H9 (cell line): ENCODE measurements around the gene WDR82. TPM values are rescaled to one million over a fixed set of nuclear protein-coding genes. Genes with fewer than 3 reads are reported as not detected.

ENCODE experiments used
- DNase-seq: peaks from one replicate; pipeline ENCODE4 v3.0.0-alpha.2; 2017
- H2AFZ ChIP-seq: one replicate; pipeline ENCODE4 v1.6.1; 2013; ENCODE audit warnings: mild to moderate bottlenecking, low read length, control low read depth, moderate library complexity
- H2AK5ac ChIP-seq: 2 replicates; pipeline ENCODE4 v1.6.1; 2013; ENCODE audit warnings: low read length, control low read depth, mixed read lengths; ENCODE audit not compliant: insufficient read length
- H2BK120ac ChIP-seq: one replicate; pipeline ENCODE4 v1.6.1; 2013; ENCODE audit warnings: low read depth, mild to moderate bottlenecking, low read length, control low read depth, inconsistent platforms; ENCODE audit not compliant: poor library complexity, severe bottlenecking
- H2BK12ac ChIP-seq: 2 replicates; pipeline ENCODE4 v1.6.1; 2013; ENCODE audit warnings: low read length, control low read depth, mixed read lengths, low read depth; ENCODE audit not compliant: insufficient read length
- H2BK15ac ChIP-seq: 2 replicates; pipeline ENCODE4 v1.6.1; 2013; ENCODE audit warnings: low read depth, low read length, control low read depth
- H2BK20ac ChIP-seq: one replicate; pipeline ENCODE4 v1.6.1; 2013; ENCODE audit warnings: low read depth, mild to moderate bottlenecking, low read length, control low read depth, inconsistent platforms; ENCODE audit not compliant: poor library complexity, severe bottlenecking
- H2BK5ac ChIP-seq: 2 replicates; pipeline ENCODE4 v1.6.1; 2013; ENCODE audit warnings: low read length, control low read depth, mixed read lengths; ENCODE audit not compliant: insufficient read length
- H3K14ac ChIP-seq: 2 replicates; pipeline ENCODE4 v1.6.1; 2013; ENCODE audit warnings: low read length, control low read depth; ENCODE audit not compliant: insufficient read depth
- H3K18ac ChIP-seq: 2 replicates; pipeline ENCODE4 v1.6.1; 2013; ENCODE audit warnings: low read depth, mild to moderate bottlenecking, mixed read lengths, low read length, control low read depth; ENCODE audit not compliant: insufficient read length
- H3K23ac ChIP-seq: 2 replicates; pipeline ENCODE4 v1.6.1; 2013; ENCODE audit warnings: low read length, control low read depth, mixed read lengths, low read depth; ENCODE audit not compliant: insufficient read length
- H3K23me2 ChIP-seq: 2 replicates; pipeline ENCODE4 v1.6.1; 2013; ENCODE audit warnings: low read depth, mild to moderate bottlenecking, mixed read lengths, low read length, control low read depth; ENCODE audit not compliant: insufficient read length, poor library complexity, severe bottlenecking
- H3K27ac ChIP-seq: 2 replicates; pipeline ENCODE4 v1.5.1; 2013; ENCODE audit warnings: low read length, control low read depth, mixed read lengths, low read depth; ENCODE audit not compliant: insufficient read length
- H3K27me3 ChIP-seq: 2 replicates; pipeline ENCODE4 v1.6.1; 2013; ENCODE audit warnings: low read length, control low read depth, inconsistent platforms; ENCODE audit not compliant: insufficient read depth
- H3K4ac ChIP-seq: 2 replicates; pipeline ENCODE4 v1.6.1; 2013; ENCODE audit warnings: low read depth, mild to moderate bottlenecking, control low read depth, inconsistent platforms, low read length, moderate library complexity
- H3K4me1 ChIP-seq: 2 replicates; pipeline ENCODE4 v1.6.1; 2013; ENCODE audit warnings: low read length, control low read depth, inconsistent platforms; ENCODE audit not compliant: insufficient read depth
- H3K4me2 ChIP-seq: 2 replicates; pipeline ENCODE4 v1.6.1; 2013; ENCODE audit warnings: low read length, control low read depth, mixed read lengths; ENCODE audit not compliant: insufficient read length, insufficient read depth
- H3K56ac ChIP-seq: 2 replicates; pipeline ENCODE4 v1.6.1; 2013; ENCODE audit warnings: low read depth, mild to moderate bottlenecking, mixed read lengths, low read length, control low read depth; ENCODE audit not compliant: insufficient read length
- H3K79me1 ChIP-seq: 2 replicates; pipeline ENCODE4 v1.6.1; 2013; ENCODE audit warnings: low read depth, mild to moderate bottlenecking, moderate library complexity, low read length, control low read depth, inconsistent platforms; ENCODE audit not compliant: insufficient read depth, poor library complexity, severe bottlenecking
- H3K79me2 ChIP-seq: 2 replicates; pipeline ENCODE4 v1.6.1; 2013; ENCODE audit warnings: low read length, control low read depth, inconsistent platforms; ENCODE audit not compliant: insufficient read depth
- H3K9ac ChIP-seq: 2 replicates; pipeline ENCODE4 v1.6.1; 2013; ENCODE audit warnings: low read length, control low read depth, mixed read lengths; ENCODE audit not compliant: insufficient read length; ENCODE audit errors: extremely low read depth
- H3K9me3 ChIP-seq: one replicate; pipeline ENCODE4 v1.6.1; 2013; ENCODE audit warnings: low read depth, low read length, inconsistent platforms; ENCODE audit not compliant: control insufficient read depth
- H3T11ph ChIP-seq: one replicate; pipeline ENCODE4 v1.6.1; 2013; ENCODE audit warnings: mild to moderate bottlenecking, low read length, control low read depth, inconsistent platforms
- H4K20me1 ChIP-seq: one replicate; pipeline ENCODE4 v1.6.1; 2013; ENCODE audit not compliant: control insufficient read depth, insufficient read length, insufficient read depth
- H4K5ac ChIP-seq: 2 replicates; pipeline ENCODE4 v1.6.1; 2013; ENCODE audit warnings: low read depth, mild to moderate bottlenecking, mixed read lengths, low read length, control low read depth; ENCODE audit not compliant: insufficient read length
- H4K8ac ChIP-seq: replicated peaks from 2 replicates; pipeline ENCODE4 v1.6.1; 2013; ENCODE audit warnings: low read length, control low read depth, mixed read lengths, low read depth; ENCODE audit not compliant: insufficient read length
- H4K91ac ChIP-seq: 2 replicates; pipeline ENCODE4 v1.6.1; 2013; ENCODE audit warnings: low read depth, mild to moderate bottlenecking, moderate library complexity, mixed read lengths, low read length, control low read depth; ENCODE audit not compliant: insufficient read length
- H3K27ac Mint-ChIP-seq, 3 experiments: 2 replicates in 2 of 3; 3 replicates in 1 of 3; pipeline ENCODE4 v1.8.0; 2020 to 2021; ENCODE audit warnings: mixed read lengths in 3 of 3, mild to moderate bottlenecking in 1 of 3, moderate library complexity in 1 of 3
- H3K27me3 Mint-ChIP-seq: 2 replicates; pipeline ENCODE4 v1.8.0; 2021; ENCODE audit warnings: low read depth, mild to moderate bottlenecking, moderate library complexity, mixed read lengths
- H3K36me3 Mint-ChIP-seq, 3 experiments: 2 replicates in 2 of 3; 3 replicates in 1 of 3; pipeline ENCODE4 v1.8.0; 2020 to 2021; ENCODE audit warnings: low read depth in 3 of 3, mixed read lengths in 3 of 3; ENCODE audit not compliant: insufficient read depth in 1 of 3
- H3K4me1 Mint-ChIP-seq, 2 experiments: 2 replicates each; pipeline ENCODE4 v1.8.0; 2020; ENCODE audit warnings: mixed read lengths in 2 of 2
- H3K4me3 Mint-ChIP-seq, 2 experiments: 2 replicates in 1 of 2; 3 replicates in 1 of 2; pipeline ENCODE4 v1.8.0; 2020 to 2021; ENCODE audit warnings: mild to moderate bottlenecking in 2 of 2, mixed read lengths in 2 of 2, moderate library complexity in 1 of 2
- H3K9me3 Mint-ChIP-seq, 2 experiments: 2 replicates in 1 of 2; 3 replicates in 1 of 2; pipeline ENCODE4 v1.8.0; 2020; ENCODE audit warnings: mild to moderate bottlenecking in 2 of 2, mixed read lengths in 2 of 2, moderate library complexity in 1 of 2
- WGBS: extraction: QIAGEN DNeasy Blood & Tissue Kit; methylation state at CpG from one replicate; pipeline ENCODE4 v1.1.7; 2013; ENCODE audit warnings: missing lambda C conversion rate, low lambda C conversion rate, mixed read lengths; ENCODE audit not compliant: insufficient read length; ENCODE audit errors: extremely low coverage; 5-methylcytosine and 5-hydroxymethylcytosine counted together
- total RNA-seq: library from RNA; stranded (reverse); gene quantifications from 2 replicates; pipeline ENCODE4 v1.2.1, GENCODE V29; 2021
- TF ChIP-seq, protein P1 (sequence below): fragments of 200-600 bp; sonication (generic); conservative IDR thresholded peaks from 3 replicates; pipeline ENCODE4 v1.8.0; 2021; ENCODE audit warnings: antibody characterized with exemption, mild to moderate bottlenecking

Gene WDR82
- total RNA-seq, 1 experiment from 2014 or later: 83.1 TPM

DNA sequence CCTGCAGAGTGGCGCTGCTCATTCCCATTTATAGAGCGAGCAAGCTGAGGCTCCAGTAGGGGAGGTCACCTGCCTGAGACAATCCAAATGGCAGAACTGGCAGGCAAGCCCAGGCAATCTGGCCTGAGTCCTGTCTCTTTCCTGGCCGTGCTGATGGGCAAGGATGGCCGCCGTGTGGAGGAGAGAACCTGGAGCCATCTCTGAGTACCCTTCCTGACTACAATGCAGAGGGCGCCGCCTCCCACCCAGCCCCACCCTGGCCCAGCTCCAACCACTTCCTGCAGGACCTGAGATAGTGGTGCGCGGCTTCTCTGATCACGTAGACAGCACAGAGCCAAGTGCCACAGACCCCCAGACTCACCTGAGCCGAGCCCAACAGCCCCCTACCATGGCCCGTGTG lies 60.0 kb downstream of the WDR82 start:
- no peak overlapping the region for H2AK5ac ChIP-seq
- no peaks in the 10 kb centered on the region; the same call in 1 of the 2 replicates for H3K27me3 Mint-ChIP-seq
- H3K23ac ChIP-seq: no peak overlapping the region
- H3K23me2 ChIP-seq: no peaks in the 10 kb centered on the region
- no peak overlapping the region for H3K9ac ChIP-seq
- no peak overlapping the region for H2BK20ac ChIP-seq
- H3K79me1 ChIP-seq: no peaks in the 10 kb centered on the region
- no peaks in the 10 kb centered on the region for H3K27me3 ChIP-seq
- no peaks in the 10 kb centered on the region for H3K9me3 ChIP-seq
- H2BK5ac ChIP-seq: no peak overlapping the region
- no peak overlapping the region for H3K4ac ChIP-seq
- H3K9me3 Mint-ChIP-seq: no peaks in the 10 kb centered on the region; a peak in 1 of 5 replicates
- H3K14ac ChIP-seq: no peak overlapping the region; the same call in 1 of the 2 replicates
- no peak overlapping the region for H2BK15ac ChIP-seq
- H3K4me2 ChIP-seq: no peak overlapping the region
- no peaks in the 10 kb centered on the region for H3K79me2 ChIP-seq
- DNase-seq: no peak
- WGBS: no CpG with 5 or more reads among the region's 12 CpGs
- no peak overlapping the region for H4K8ac ChIP-seq
- no peaks in the 10 kb centered on the region; the same call in 1 of the 2 replicates for H3K4me1 ChIP-seq
- H4K5ac ChIP-seq: no peak overlapping the region
- H4K91ac ChIP-seq: no peak overlapping the region
- no peak overlapping the region for H3K56ac ChIP-seq
- no peak overlapping the region for H3K4me3 Mint-ChIP-seq
- no peak overlapping the region for H3T11ph ChIP-seq
- H3K27ac Mint-ChIP-seq: no peak overlapping the region; a peak in 1 of 7 replicates
- peaks cover 4 to 9% of the 10 kb centered on the region in 2 experiments for H3K4me1 Mint-ChIP-seq
- TF ChIP-seq, protein P1, sequence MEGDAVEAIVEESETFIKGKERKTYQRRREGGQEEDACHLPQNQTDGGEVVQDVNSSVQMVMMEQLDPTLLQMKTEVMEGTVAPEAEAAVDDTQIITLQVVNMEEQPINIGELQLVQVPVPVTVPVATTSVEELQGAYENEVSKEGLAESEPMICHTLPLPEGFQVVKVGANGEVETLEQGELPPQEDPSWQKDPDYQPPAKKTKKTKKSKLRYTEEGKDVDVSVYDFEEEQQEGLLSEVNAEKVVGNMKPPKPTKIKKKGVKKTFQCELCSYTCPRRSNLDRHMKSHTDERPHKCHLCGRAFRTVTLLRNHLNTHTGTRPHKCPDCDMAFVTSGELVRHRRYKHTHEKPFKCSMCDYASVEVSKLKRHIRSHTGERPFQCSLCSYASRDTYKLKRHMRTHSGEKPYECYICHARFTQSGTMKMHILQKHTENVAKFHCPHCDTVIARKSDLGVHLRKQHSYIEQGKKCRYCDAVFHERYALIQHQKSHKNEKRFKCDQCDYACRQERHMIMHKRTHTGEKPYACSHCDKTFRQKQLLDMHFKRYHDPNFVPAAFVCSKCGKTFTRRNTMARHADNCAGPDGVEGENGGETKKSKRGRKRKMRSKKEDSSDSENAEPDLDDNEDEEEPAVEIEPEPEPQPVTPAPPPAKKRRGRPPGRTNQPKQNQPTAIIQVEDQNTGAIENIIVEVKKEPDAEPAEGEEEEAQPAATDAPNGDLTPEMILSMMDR: no peak
- H2BK12ac ChIP-seq: no peak overlapping the region
- peaks cover 9 to 28% (median 23%) of the 10 kb centered on the region in 3 experiments; a peak in 6 of 7 replicates for H3K36me3 Mint-ChIP-seq
- no peak overlapping the region for H3K27ac ChIP-seq
- peaks cover 3% of the 10 kb centered on the region for H4K20me1 ChIP-seq
- no peak overlapping the region for H2BK120ac ChIP-seq
- H2AFZ ChIP-seq: no peak overlapping the region
- H3K18ac ChIP-seq: no peak overlapping the region
